ENCODE data around the gene DCD. TPM values are rescaled to one million over a fixed set of nuclear protein-coding genes. Genes with fewer than 3 reads are reported as not detected.
"Not testable (repeated sequence)": the region's sequence is repeated elsewhere in the genome, so short reads cannot be mapped to it uniquely, and the experiment has no call there.

The DCD gene
- total and polyA plus RNA-seq, 3 donors from 2014 or later = not detected

DNA sequence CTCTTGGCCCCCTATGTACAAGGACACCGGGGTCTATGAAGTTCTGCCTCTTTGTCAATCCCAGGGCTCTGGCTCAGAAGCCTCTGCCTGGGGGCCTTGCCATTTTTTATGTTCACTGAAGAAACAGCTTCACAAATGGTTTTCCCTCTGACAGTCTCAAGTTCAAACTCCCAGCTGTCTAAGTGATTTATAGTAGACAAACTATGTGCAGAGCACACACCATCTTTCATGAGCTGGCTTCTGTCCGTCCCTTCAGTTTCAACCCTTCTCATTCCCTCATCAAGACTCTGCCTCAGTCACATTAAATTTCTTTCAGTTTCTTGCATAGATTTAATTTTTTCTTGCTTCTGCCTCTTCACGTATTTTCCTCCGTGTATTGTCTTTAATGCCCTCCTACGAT, 2.7 kb upstream of the DCD start:
- Histone ChIP-seq H3K36me3 (ENCODE audit: low read depth, missing control alignments) (no peaks in the 10 kb centered on the region), H3K27ac (no peak overlapping the region), H3K9me3 (no peaks in the 10 kb centered on the region), H3K4me3 (no peak overlapping the region), H3K27me3 (no peaks in the 10 kb centered on the region), H3K4me1 (no peaks in the 10 kb centered on the region)
- no peak for DNase-seq
- intact Hi-C loops (cut with DNase I; ENCODE audit: low total_unique reads) = no loop called here
- 88 to 90% methylated on average over 5 of the region's 5 CpGs for WGBS, 2 donors
- TF ChIP-seq, protein P1, sequence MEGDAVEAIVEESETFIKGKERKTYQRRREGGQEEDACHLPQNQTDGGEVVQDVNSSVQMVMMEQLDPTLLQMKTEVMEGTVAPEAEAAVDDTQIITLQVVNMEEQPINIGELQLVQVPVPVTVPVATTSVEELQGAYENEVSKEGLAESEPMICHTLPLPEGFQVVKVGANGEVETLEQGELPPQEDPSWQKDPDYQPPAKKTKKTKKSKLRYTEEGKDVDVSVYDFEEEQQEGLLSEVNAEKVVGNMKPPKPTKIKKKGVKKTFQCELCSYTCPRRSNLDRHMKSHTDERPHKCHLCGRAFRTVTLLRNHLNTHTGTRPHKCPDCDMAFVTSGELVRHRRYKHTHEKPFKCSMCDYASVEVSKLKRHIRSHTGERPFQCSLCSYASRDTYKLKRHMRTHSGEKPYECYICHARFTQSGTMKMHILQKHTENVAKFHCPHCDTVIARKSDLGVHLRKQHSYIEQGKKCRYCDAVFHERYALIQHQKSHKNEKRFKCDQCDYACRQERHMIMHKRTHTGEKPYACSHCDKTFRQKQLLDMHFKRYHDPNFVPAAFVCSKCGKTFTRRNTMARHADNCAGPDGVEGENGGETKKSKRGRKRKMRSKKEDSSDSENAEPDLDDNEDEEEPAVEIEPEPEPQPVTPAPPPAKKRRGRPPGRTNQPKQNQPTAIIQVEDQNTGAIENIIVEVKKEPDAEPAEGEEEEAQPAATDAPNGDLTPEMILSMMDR (IDR thresholded peaks at IDR 0.05) = no peak
- no peak for TF ChIP-seq POLR2A (IDR thresholded peaks at IDR 0.05)

DNA sequence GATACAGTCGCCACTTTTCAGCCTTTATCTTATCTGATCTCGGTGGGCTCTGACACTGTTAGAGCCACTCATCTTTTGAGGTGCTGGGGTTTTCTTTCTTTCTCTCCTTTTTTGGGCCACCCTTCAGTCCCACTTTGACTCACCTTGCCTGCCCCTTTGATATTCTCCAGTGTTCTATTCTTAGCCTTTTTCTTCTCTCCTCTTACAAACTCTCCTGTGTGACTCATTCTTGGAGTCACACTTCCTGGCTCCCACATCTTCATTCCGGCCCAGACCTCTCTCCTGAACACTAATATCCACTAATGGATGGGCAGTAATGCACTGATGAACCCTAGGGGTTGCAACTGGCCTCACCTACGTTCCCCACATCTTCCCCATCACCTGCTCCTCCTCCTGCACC, 2.2 kb upstream of the DCD start:
- no peaks in the 10 kb centered on the region for H3K36me3 ChIP-seq (ENCODE audit: low read depth, missing control alignments)
- H3K4me3 ChIP-seq = no peak overlapping the region
- no peaks in the 10 kb centered on the region for H3K9me3 ChIP-seq
- 72 to 77% methylated on average over 4 of the region's 4 CpGs for WGBS, 2 donors
- intact Hi-C loops (cut with DNase I; ENCODE audit: low total_unique reads) = no loop called here
- no peaks in the 10 kb centered on the region for H3K27me3 ChIP-seq
- no peaks in the 10 kb centered on the region for H3K4me1 ChIP-seq
- DNase-seq = no peak
- H3K27ac ChIP-seq = no peak overlapping the region
- TF ChIP-seq, protein P1 (IDR thresholded peaks at IDR 0.05) = no peak
- no peak for TF ChIP-seq POLR2A (IDR thresholded peaks at IDR 0.05)

DNA sequence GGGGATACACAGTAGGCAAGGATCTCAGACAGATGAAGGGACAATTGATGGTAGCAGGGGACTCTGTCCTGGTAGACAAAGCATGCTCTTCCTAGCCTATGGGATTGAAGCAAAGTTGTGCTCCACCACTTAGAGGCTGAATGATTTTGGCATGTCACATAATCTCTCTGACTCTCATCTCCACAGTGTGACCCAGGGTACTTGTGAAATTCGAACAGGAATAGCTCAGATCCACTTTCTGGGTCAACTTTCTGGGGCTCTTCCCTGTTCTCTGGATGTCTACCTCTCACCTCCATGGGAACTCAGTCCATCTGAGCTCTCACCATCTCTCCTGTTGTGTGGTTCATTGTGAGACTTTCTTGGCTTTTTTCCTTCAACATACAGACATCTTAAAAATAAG, 1.7 kb upstream of the DCD start:
- no peak for DNase-seq
- TF ChIP-seq POLR2A (IDR thresholded peaks at IDR 0.05) = no peak
- TF ChIP-seq, protein P1 (IDR thresholded peaks at IDR 0.05) = no peak
- H3K27ac ChIP-seq = no peak overlapping the region
- 64 to 71% methylated on average over 1 of the region's 1 CpG for WGBS, 2 donors
- H3K4me3 ChIP-seq = no peak overlapping the region
- H3K9me3 ChIP-seq = no peaks in the 10 kb centered on the region
- intact Hi-C loops (cut with DNase I; ENCODE audit: low total_unique reads) = no loop called here
- H3K27me3 ChIP-seq = no peaks in the 10 kb centered on the region
- no peaks in the 10 kb centered on the region for H3K4me1 ChIP-seq
- H3K36me3 ChIP-seq (ENCODE audit: low read depth, missing control alignments) = no peaks in the 10 kb centered on the region

DNA sequence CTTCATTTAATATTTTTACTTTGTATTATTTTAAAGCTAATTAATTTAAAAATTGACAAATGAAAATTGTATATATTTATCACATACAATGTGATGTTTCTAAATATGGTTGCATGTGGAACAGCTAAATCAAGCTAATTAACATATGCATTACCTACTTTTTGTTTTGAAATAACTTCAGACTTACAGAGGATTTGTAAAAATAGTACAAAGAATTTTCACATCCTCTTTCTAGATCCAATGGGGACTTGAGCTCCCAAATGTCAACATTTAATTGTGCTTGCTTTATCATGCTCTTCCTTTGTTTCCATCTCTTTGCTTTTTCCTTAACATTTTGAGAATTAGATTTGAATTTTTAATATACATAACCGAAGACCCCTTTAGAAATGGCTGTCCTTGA, 6.6 kb downstream of the DCD start:
- no peaks in the 10 kb centered on the region for H3K27me3 ChIP-seq
- no peaks in the 10 kb centered on the region for H3K9me3 ChIP-seq
- no peaks in the 10 kb centered on the region for H3K4me1 ChIP-seq
- 69 to 90% methylated on average over 1 of the region's 1 CpG for WGBS, 2 donors
- no peak overlapping the region for H3K27ac ChIP-seq
- TF ChIP-seq POLR2A (IDR thresholded peaks at IDR 0.05) = no peak
- TF ChIP-seq, protein P1 (IDR thresholded peaks at IDR 0.05) = no peak
- H3K4me3 ChIP-seq = no peak overlapping the region
- intact Hi-C loops (cut with DNase I; ENCODE audit: low total_unique reads) = no loop called here
- H3K36me3 ChIP-seq (ENCODE audit: low read depth, missing control alignments) = no peaks in the 10 kb centered on the region
- no peak for DNase-seq

DNA sequence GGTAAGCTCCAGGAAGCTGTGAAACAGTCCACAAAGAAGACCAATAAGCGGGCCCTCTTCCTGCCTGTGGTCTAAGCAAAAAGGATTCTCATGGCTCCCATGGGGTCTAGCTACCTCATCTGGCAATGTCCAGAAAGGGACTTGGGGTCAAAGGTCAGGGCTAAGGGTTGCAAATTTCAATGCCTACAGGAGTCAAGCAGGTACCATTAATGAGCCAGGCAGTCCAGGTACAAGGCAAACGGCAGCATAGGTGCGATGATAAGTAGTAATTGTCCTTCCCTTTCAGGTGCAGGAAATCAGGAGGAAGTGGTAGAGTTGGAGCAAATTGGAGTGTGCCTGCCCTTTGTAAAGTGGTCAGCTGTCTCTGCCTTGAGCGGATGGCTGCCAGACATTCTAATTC, 7.1 kb downstream of the DCD start:
- no peaks in the 10 kb centered on the region for H3K4me1 ChIP-seq
- TF ChIP-seq, protein P1 (IDR thresholded peaks at IDR 0.05) = no peak
- TF ChIP-seq POLR2A (IDR thresholded peaks at IDR 0.05) = no peak
- no peak for DNase-seq
- no peaks in the 10 kb centered on the region for H3K27me3 ChIP-seq
- 88 to 89% methylated on average over 4 of the region's 4 CpGs for WGBS, 2 donors
- intact Hi-C loops (cut with DNase I; ENCODE audit: low total_unique reads) = no loop called here
- H3K9me3 ChIP-seq = no peaks in the 10 kb centered on the region
- no peak overlapping the region for H3K27ac ChIP-seq
- H3K36me3 ChIP-seq (ENCODE audit: low read depth, missing control alignments) = no peaks in the 10 kb centered on the region
- H3K4me3 ChIP-seq = no peak overlapping the region

DNA sequence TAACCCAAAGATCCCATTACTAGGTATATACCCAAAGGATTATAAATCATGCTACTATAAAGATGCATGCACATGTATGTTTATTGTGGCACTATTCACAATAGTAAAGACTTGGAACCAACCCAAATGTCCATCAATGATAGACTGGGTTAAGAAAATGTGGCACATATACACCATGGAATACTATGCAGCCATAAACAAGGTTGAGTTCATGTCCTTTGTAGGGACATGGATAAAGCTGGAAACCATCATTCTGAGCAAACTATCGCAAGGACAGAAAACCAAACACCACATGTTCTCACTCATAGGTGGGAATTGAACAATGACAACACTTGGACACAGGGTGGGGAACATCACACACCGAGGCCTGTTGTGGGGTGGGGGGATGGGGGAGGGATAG, 9.1 kb downstream of the DCD start:
- H3K9me3 ChIP-seq; intact Hi-C loops (cut with DNase I; ENCODE audit: low total_unique reads): not testable (repeated sequence)
- 81 to 98% methylated on average over 2 of the region's 2 CpGs for WGBS, 2 donors

More for the DNA sequence above, 9.1 kb downstream of the DCD start:
- H3K4me3 ChIP-seq; H3K27me3 ChIP-seq; H3K27ac ChIP-seq; H3K4me1 ChIP-seq; DNase-seq; H3K36me3 ChIP-seq (ENCODE audit: low read depth, missing control alignments): not testable (repeated sequence)
